Uterus (tissue), 2 donors: ENCODE results near the gene DCC.

Source experiments
- POLR2A ChIP-seq, 2 donors: fragments of 450-650 bp; IDR thresholded peaks; one replicate each; pipeline ENCODE4 v1.6.1; 2016; ENCODE audit warnings: antibody characterized with exemption in 2 of 2, mild to moderate bottlenecking in 1 of 2, moderate library complexity in 1 of 2
- TF ChIP-seq, protein P1 (sequence below), 4 experiments: fragments of 200-600 bp in 2 of 4; fragments of 450-650 bp in 2 of 4; sonication (generic) in 2 of 4; IDR thresholded peaks; one replicate each; pipeline ENCODE4 v1.5.1; 2016 to 2019; ENCODE audit warnings: antibody characterized with exemption in 4 of 4, mild to moderate bottlenecking in 2 of 4, moderate library complexity in 1 of 4

DNA sequence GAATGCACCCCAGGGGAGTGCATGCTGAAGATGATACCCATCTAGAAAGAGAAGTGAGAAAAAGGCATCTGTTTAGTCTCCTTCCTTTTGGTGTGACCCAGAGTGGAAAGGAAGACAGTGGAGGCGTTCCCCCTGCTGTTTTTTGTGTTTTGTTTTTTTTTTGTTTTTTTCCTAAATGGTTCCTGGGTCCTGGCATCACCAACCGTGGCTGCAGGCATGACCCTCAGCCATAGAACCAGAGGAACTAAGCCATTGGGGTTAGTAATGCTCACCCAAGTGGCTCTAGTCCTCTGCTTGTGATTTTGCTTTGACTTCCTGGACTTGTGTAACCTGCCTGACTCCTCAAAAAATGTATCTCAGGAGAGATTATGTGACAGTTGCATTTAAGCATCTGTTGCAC lies 451.3 kb downstream of the DCC start:
- no peak for TF ChIP-seq POLR2A (IDR thresholded peaks at IDR 0.05)
- TF ChIP-seq, protein P1, sequence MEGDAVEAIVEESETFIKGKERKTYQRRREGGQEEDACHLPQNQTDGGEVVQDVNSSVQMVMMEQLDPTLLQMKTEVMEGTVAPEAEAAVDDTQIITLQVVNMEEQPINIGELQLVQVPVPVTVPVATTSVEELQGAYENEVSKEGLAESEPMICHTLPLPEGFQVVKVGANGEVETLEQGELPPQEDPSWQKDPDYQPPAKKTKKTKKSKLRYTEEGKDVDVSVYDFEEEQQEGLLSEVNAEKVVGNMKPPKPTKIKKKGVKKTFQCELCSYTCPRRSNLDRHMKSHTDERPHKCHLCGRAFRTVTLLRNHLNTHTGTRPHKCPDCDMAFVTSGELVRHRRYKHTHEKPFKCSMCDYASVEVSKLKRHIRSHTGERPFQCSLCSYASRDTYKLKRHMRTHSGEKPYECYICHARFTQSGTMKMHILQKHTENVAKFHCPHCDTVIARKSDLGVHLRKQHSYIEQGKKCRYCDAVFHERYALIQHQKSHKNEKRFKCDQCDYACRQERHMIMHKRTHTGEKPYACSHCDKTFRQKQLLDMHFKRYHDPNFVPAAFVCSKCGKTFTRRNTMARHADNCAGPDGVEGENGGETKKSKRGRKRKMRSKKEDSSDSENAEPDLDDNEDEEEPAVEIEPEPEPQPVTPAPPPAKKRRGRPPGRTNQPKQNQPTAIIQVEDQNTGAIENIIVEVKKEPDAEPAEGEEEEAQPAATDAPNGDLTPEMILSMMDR (IDR thresholded peaks at IDR 0.05): no peak
